Testis (tissue), 3 donors: ENCODE measurements around the gene NTN4. TPM values are rescaled to one million over a fixed set of nuclear protein-coding genes. Genes with fewer than 3 reads are reported as not detected.

Source experiments
- DNase-seq: peaks from one replicate; pipeline ENCODE4 v3.0.0-alpha.2; 2019
- H3K27ac ChIP-seq, 2 donors: fragments of 200-600 bp; sonication (generic); one replicate each; pipeline ENCODE4 v1.5.1; 2019
- H3K27me3 ChIP-seq: fragments of 200-600 bp; sonication (generic); one replicate; pipeline ENCODE4 v1.5.1; 2019
- H3K36me3 ChIP-seq: fragments of 200-600 bp; sonication (generic); one replicate; pipeline ENCODE4 v1.5.1; 2017; ENCODE audit warnings: low read depth; ENCODE audit errors: missing control alignments
- H3K4me1 ChIP-seq: fragments of 200-600 bp; sonication (generic); one replicate; pipeline ENCODE4 v1.5.1; 2019
- H3K4me3 ChIP-seq, 2 donors: fragments of 200-600 bp; sonication (generic); one replicate each; pipeline ENCODE4 v1.5.1; 2017 to 2019
- H3K9me3 ChIP-seq: fragments of 200-600 bp; sonication (generic); one replicate; pipeline ENCODE4 v1.5.1; 2017
- POLR2A ChIP-seq: fragments of 450-650 bp; IDR thresholded peaks from one replicate; pipeline ENCODE4 v1.6.1; 2017; ENCODE audit warnings: antibody characterized with exemption, mild to moderate bottlenecking, moderate library complexity
- WGBS, 2 donors: methylation state at CpG; one replicate each; pipeline ENCODE4 v1.1.5; 2018; 5-methylcytosine and 5-hydroxymethylcytosine counted together
- intact Hi-C: fragments of 100-400 bp; cut with DNase I; formaldehyde crosslinking; loops from one replicate; pipeline ENCODE4 v1.15.1; 2023; ENCODE audit warnings: low total_unique reads
- polyA plus RNA-seq: library from polyadenylated mRNA; stranded (reverse); fragments of 350-450 nt; fragmentation: Illumina TruSeq; extraction: RNeasy Lipid Tissue Mini Kit (QIAGEN cat#74804); gene quantifications from one replicate; pipeline ENCODE4 v1.2.3, GENCODE V29; 2014; ENCODE audit warnings: low read depth, low replicate concordance; ENCODE audit not compliant: insufficient read depth
- total RNA-seq, 2 donors: library from RNA; depleted of rRNA; stranded (reverse); fragments of >200 nt; gene quantifications; one replicate each; pipeline ENCODE4 v1.2.3, GENCODE V29; 2016
- TF ChIP-seq, protein P1 (sequence below), 3 experiments: fragments of 450-650 bp in 2 of 3; fragments of 200-600 bp in 1 of 3; sonication (generic) in 1 of 3; IDR thresholded peaks; one replicate each; pipeline ENCODE4 v1.5.1; 2016 to 2019; ENCODE audit warnings: antibody characterized with exemption in 3 of 3, mild to moderate bottlenecking in 2 of 3, moderate library complexity in 1 of 3

Gene NTN4
- total and polyA plus RNA-seq, 3 donors from 2014 or later, result 15.9 to 84.9 (median 43.8) TPM

DNA sequence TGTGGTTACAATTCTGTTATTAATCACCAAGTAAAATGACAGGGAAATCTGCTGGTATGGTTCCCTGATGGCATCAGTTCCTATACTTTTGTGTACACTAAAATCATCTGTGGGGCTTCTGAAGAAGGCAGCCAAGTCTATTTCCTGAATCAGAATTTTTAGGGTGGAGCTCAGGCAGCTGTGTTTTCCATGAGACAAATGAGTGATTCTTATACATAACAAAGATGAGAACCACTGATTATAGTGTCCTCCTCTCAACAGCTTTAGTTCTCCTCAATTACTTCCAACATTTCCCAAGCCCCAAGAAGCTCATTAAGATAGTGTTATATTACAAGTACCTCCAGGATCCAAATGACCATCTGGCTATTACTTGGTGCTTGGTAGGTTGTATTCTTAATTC, 174.8 kb downstream of the NTN4 start:
- no peak for DNase-seq

DNA sequence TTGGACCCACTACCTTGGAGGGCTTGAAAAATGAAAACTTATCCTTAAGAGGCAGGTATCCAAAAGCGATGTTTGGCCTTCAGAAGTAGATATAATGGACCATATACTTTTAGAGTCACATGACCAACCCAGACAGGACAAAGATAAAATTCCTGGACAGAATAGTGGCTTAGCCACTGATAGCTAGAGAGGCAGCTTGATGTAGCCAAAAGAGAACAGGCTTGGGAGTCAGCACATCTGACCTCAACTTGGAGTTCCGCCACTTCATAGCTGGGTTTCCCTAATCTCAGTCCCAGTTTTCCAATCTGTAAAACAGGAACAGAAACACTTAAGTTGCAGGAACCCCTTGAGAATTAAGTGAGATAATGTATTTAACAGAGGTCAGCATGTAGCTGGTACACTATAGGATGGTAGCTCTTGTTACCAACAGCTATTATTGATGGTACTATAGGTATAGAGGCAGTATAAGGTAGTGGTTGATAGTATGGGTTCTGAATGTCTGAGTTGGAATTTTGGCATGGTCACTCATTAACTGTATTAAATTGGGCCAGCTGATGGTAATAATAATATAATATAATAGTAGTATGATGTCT, 176.1 kb downstream of the NTN4 start:
- Histone ChIP-seq H3K4me1 (peaks cover under 1% of the 10 kb centered on the region), H3K9me3 (no peaks in the 10 kb centered on the region), H3K4me3 (no peak overlapping the region), H3K27me3 (no peaks in the 10 kb centered on the region), H3K36me3 (no peaks in the 10 kb centered on the region), H3K27ac (no peak overlapping the region)
- WGBS, 2 donors, result 58 to 68% methylated on average over 2 of the region's 2 CpGs
- DNase-seq, result no peak
- intact Hi-C loops, result no loop called here
- no peak for TF ChIP-seq POLR2A
- TF ChIP-seq, protein P1, sequence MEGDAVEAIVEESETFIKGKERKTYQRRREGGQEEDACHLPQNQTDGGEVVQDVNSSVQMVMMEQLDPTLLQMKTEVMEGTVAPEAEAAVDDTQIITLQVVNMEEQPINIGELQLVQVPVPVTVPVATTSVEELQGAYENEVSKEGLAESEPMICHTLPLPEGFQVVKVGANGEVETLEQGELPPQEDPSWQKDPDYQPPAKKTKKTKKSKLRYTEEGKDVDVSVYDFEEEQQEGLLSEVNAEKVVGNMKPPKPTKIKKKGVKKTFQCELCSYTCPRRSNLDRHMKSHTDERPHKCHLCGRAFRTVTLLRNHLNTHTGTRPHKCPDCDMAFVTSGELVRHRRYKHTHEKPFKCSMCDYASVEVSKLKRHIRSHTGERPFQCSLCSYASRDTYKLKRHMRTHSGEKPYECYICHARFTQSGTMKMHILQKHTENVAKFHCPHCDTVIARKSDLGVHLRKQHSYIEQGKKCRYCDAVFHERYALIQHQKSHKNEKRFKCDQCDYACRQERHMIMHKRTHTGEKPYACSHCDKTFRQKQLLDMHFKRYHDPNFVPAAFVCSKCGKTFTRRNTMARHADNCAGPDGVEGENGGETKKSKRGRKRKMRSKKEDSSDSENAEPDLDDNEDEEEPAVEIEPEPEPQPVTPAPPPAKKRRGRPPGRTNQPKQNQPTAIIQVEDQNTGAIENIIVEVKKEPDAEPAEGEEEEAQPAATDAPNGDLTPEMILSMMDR (IDR thresholded peaks at IDR 0.05), result no peak

More for the DNA sequence above, 174.8 kb downstream of the NTN4 start:
- no peaks in the 10 kb centered on the region for H3K9me3 ChIP-seq
- intact Hi-C loops, result no loop called here
- H3K4me1 ChIP-seq, result no peaks in the 10 kb centered on the region
- TF ChIP-seq, protein P1 (IDR thresholded peaks at IDR 0.05), result no peak
- TF ChIP-seq POLR2A, result no peak
- H3K36me3 ChIP-seq, result no peaks in the 10 kb centered on the region
- H3K27me3 ChIP-seq, result no peaks in the 10 kb centered on the region
- H3K4me3 ChIP-seq, result no peak overlapping the region
- no peak overlapping the region for H3K27ac ChIP-seq

DNA sequence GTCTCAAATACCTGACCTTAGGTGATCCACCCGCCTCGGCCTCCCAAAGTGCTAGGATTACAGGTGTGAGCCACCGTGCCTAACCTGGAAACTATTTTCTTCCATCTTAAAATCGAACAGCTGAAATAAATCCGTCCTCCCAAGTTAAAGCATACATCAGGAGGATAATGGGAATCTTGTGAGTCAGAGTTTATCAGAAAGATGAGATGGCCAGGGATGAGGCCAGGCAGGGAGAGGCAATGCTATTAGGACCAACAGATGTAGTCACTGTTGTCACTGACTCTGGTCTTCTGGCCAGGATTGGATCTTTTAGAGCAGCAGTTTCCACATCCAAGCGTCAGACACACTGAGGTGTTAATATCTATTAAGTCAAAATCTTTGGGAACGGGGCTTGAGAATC, 177.5 kb downstream of the NTN4 start:
- Histone ChIP-seq H3K27ac (no peak overlapping the region), H3K4me1 (peaks cover 5% of the 10 kb centered on the region), H3K4me3 (no peak overlapping the region), H3K9me3 (no peaks in the 10 kb centered on the region), H3K27me3 (no peaks in the 10 kb centered on the region), H3K36me3 (no peaks in the 10 kb centered on the region)
- WGBS, 2 donors, result 96 to 97% methylated on average over 7 of the region's 7 CpGs
- intact Hi-C loops, result no loop called here
- DNase-seq, result no peak
- TF ChIP-seq, protein P1 (IDR thresholded peaks at IDR 0.05), result no peak
- TF ChIP-seq POLR2A, result no peak

DNA sequence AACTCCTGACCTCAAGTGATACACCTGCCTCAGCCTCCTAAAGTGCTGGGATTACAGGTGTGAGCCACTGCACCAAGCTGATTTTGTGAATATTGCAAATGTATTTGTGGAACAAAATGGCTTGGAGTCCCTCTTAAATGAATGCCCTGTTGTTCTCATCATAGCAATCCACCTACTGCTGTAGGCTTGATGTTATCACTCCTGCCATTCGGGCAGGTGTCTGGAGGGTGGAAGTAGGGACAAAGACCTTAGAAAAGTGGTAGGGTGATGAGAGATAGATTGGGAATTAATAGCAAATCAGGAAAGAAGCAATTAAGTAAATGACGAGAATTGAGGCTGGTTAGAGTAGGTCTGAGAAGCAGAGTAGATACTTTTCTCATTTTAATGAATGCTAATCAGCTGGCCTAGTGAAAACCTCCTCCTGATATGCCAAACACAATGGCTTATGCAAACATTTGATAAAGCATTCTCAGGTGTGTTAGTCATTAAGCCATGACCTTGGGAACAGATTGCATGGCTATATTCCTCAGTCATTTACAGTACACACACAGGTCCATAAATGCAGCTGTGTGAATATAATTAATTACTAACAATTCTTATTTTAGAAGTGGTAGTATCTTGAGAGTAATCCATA, 178.8 kb downstream of the NTN4 start:
- Histone ChIP-seq H3K4me1 (peaks cover 11% of the 10 kb centered on the region), H3K36me3 (no peaks in the 10 kb centered on the region), H3K27me3 (no peaks in the 10 kb centered on the region), H3K4me3 (no peak overlapping the region), H3K9me3 (no peaks in the 10 kb centered on the region), H3K27ac (no peak overlapping the region)
- DNase-seq, result no peak
- WGBS, 2 donors, result 65 to 81% methylated on average over 2 of the region's 2 CpGs
- no peak for TF ChIP-seq POLR2A
- TF ChIP-seq, protein P1 (IDR thresholded peaks at IDR 0.05), result no peak
- intact Hi-C loops, result no loop called here
